ENCODE results near the gene SETDB2.

Gene SETDB2

GRCh38 chr13:49472186-49472585, 28.1 kb downstream of the SETDB2 start:
- DNase-seq = no peak

- no peak for DNase-seq
Observed at GRCh38 chr13:49476529-49476928, 32.5 kb downstream of the SETDB2 start.

GRCh38 chr13:49481788-49482187, 37.7 kb downstream of the SETDB2 start:
- DNase-seq = no peak

GRCh38 chr13:49488563-49488962, 44.5 kb downstream of the SETDB2 start:
- no peak for DNase-seq

- no peak for DNase-seq
Observed at GRCh38 chr13:49494645-49495044, 50.6 kb downstream of the SETDB2 start.

GRCh38 chr13:49495783-49496762, 52.0 kb downstream of the SETDB2 start, which contains the start of gene PHF11:
Gene PHF11 (plus strand): TSS chr13:49495953. CDS start chr13:49496002, 49 bp downstream.
- DNase-seq = peak; percentile 94

- DNase-seq = peak; percentile 65
Observed at GRCh38 chr13:49496837-49497236, 52.8 kb downstream of the SETDB2 start.

- DNase-seq = no peak
Observed at GRCh38 chr13:49497272-49497671, 53.2 kb downstream of the SETDB2 start.

GRCh38 chr13:49498206-49498605, 54.1 kb downstream of the SETDB2 start:
- DNase-seq = peak; percentile 18

GRCh38 chr13:49499889-49500660, 56.0 kb downstream of the SETDB2 start:
- DNase-seq = peak; percentile 38

- DNase-seq = no peak
Observed at GRCh38 chr13:49502954-49503353, 58.9 kb downstream of the SETDB2 start.

- DNase-seq = no peak
Observed at GRCh38 chr13:49503951-49504350, 59.9 kb downstream of the SETDB2 start.

GRCh38 chr13:49512578-49512977, 68.5 kb downstream of the SETDB2 start:
- DNase-seq = no peak

GRCh38 chr13:49516467-49516866, 72.4 kb downstream of the SETDB2 start:
- no peak for DNase-seq

GRCh38 chr13:49517461-49517860, 73.4 kb downstream of the SETDB2 start:
- DNase-seq = no peak

GRCh38 chr13:49521224-49521623, 77.2 kb downstream of the SETDB2 start:
- no peak for DNase-seq

- DNase-seq = peak; percentile 6
Observed at GRCh38 chr13:49524740-49525501, 80.8 kb downstream of the SETDB2 start.

GRCh38 chr13:49527123-49527522, 83.0 kb downstream of the SETDB2 start:
- no peak for DNase-seq

- no peak for DNase-seq
Observed at GRCh38 chr13:49528161-49528560, 84.1 kb downstream of the SETDB2 start.

- no peak for DNase-seq
Observed at GRCh38 chr13:49530457-49530856, 86.4 kb downstream of the SETDB2 start.

GRCh38 chr13:49532593-49532992, 88.5 kb downstream of the SETDB2 start:
- no peak for DNase-seq

GRCh38 chr13:49533011-49533410, 88.9 kb downstream of the SETDB2 start:
- DNase-seq = no peak
